Neural cell (in vitro differentiated cells): Measurements from ENCODE around the gene C11orf54. TPM values are rescaled to one million over a fixed set of nuclear protein-coding genes. Genes with fewer than 3 reads are reported as not detected.

Source experiments
- H2AFZ ChIP-seq: fragments of 200-600, 300-800 bp; sonication (generic), shearing (Covaris generic); 2 replicates; pipeline ENCODE4 v1.6.0; 2014; ENCODE audit warnings: low read depth, mild to moderate bottlenecking, antibody characterized with exemption, low read length, moderate library complexity
- H3F3A ChIP-seq: fragments of 200-600 bp; shearing (Covaris generic); 2 replicates; pipeline ENCODE4 v1.6.1; 2016; ENCODE audit warnings: mild to moderate bottlenecking, moderate library complexity, mixed read lengths, antibody characterized with exemption, low read length; ENCODE audit not compliant: insufficient read depth, poor library complexity, severe bottlenecking
- H3K27ac ChIP-seq: fragments of 200-600, 300-800 bp; sonication (generic), shearing (Covaris generic); 2 replicates; pipeline ENCODE4 v1.5.1; 2014; ENCODE audit warnings: mild to moderate bottlenecking, low read length, moderate library complexity
- H3K27me3 ChIP-seq: fragments of 300-800, 200-600 bp; sonication (generic), shearing (Covaris generic); 2 replicates; pipeline ENCODE4 v1.6.0; 2014; ENCODE audit warnings: mild to moderate bottlenecking, low read depth, low read length, moderate library complexity; ENCODE audit not compliant: insufficient read depth
- H3K36me3 ChIP-seq: fragments of 300-800, 200-600 bp; sonication (generic), shearing (Covaris generic); 2 replicates; pipeline ENCODE4 v1.5.1; 2014; ENCODE audit warnings: mild to moderate bottlenecking, antibody characterized with exemption, low read length, moderate library complexity; ENCODE audit not compliant: insufficient read depth
- H3K4me2 ChIP-seq: fragments of 300-800, 200-600 bp; sonication (generic), shearing (Covaris generic); 2 replicates; pipeline ENCODE4 v1.6.0; 2014; ENCODE audit warnings: mild to moderate bottlenecking, low read length
- H3K4me3 ChIP-seq: fragments of 300-800, 200-600 bp; sonication (generic), shearing (Covaris generic); 2 replicates; pipeline ENCODE4 v1.5.1; 2014; ENCODE audit warnings: mild to moderate bottlenecking, low read length, moderate library complexity
- H3K79me2 ChIP-seq: fragments of 200-600 bp; shearing (Covaris generic); replicated peaks from 2 replicates; pipeline ENCODE4 v1.6.0; 2014; ENCODE audit warnings: mild to moderate bottlenecking, low read length, moderate library complexity; ENCODE audit not compliant: insufficient read depth
- H3K9ac ChIP-seq: fragments of 300-800, 200-600 bp; sonication (generic), shearing (Covaris generic); 2 replicates; pipeline ENCODE4 v1.6.1; 2016; ENCODE audit warnings: mild to moderate bottlenecking, low read length, mixed read lengths
- H3K9me2 ChIP-seq: fragments of 200-600 bp; shearing (Covaris generic); 2 replicates; pipeline ENCODE4 v1.6.1; 2016; ENCODE audit warnings: mild to moderate bottlenecking, low read length, mixed read lengths; ENCODE audit not compliant: insufficient read depth
- H3K9me3 ChIP-seq: fragments of 200-600, 300-800 bp; sonication (generic), shearing (Covaris generic); 2 replicates; pipeline ENCODE4 v1.6.1; 2016; ENCODE audit warnings: mild to moderate bottlenecking, mixed run types, low read length, moderate library complexity, mixed read lengths
- H4K20me1 ChIP-seq: fragments of 200-600 bp; shearing (Covaris generic); 2 replicates; pipeline ENCODE4 v1.6.1; 2016; ENCODE audit warnings: mild to moderate bottlenecking, mixed run types; ENCODE audit not compliant: insufficient read depth
- CTCF ChIP-seq: fragments of 450-650 bp; IDR thresholded peaks from 2 replicates; pipeline ENCODE4 v1.5.1; 2014; ENCODE audit warnings: antibody characterized with exemption, mild to moderate bottlenecking, moderate library complexity; ENCODE audit not compliant: poor library complexity, severe bottlenecking
- EP300 ChIP-seq: fragments of 450-650 bp; conservative IDR thresholded peaks from 2 replicates; pipeline ENCODE4 v1.6.1; 2014; ENCODE audit warnings: antibody characterized with exemption, mild to moderate bottlenecking, moderate library complexity; ENCODE audit not compliant: poor library complexity, severe bottlenecking
- EZH2 ChIP-seq: fragments of 200-600, 300-800 bp; shearing (Covaris generic), sonication (generic); IDR thresholded peaks from 2 replicates; pipeline ENCODE4 v1.6.1; 2014; ENCODE audit warnings: antibody characterized with exemption, low read length, borderline replicate concordance, mild to moderate bottlenecking; ENCODE audit not compliant: insufficient read depth, poor library complexity, severe bottlenecking
- MXI1 ChIP-seq: fragments of 450-650 bp; conservative IDR thresholded peaks from 2 replicates; pipeline ENCODE4 v1.6.1; 2014; ENCODE audit warnings: antibody characterized with exemption, mild to moderate bottlenecking; ENCODE audit not compliant: poor library complexity, severe bottlenecking
- POLR2AphosphoS5 ChIP-seq: IDR thresholded peaks from 2 replicates; pipeline ENCODE4 v1.6.1; 2012
- RAD21 ChIP-seq: fragments of 450-650 bp; conservative IDR thresholded peaks from 2 replicates; pipeline ENCODE4 v1.6.1; 2014; ENCODE audit warnings: antibody characterized with exemption, mild to moderate bottlenecking, moderate library complexity
- REST ChIP-seq: IDR thresholded peaks from 2 replicates; pipeline ENCODE4 v1.6.1; 2012; ENCODE audit warnings: borderline replicate concordance
- SMC3 ChIP-seq: fragments of 450-650 bp; conservative IDR thresholded peaks from 2 replicates; pipeline ENCODE4 v1.6.1; 2014; ENCODE audit warnings: antibody characterized with exemption, mild to moderate bottlenecking, moderate library complexity; ENCODE audit not compliant: poor library complexity
- TAF1 ChIP-seq: IDR thresholded peaks from 2 replicates; pipeline ENCODE4 v1.6.1; 2012; ENCODE audit warnings: low read depth
- polyA plus RNA-seq: library from polyadenylated mRNA; depleted of rRNA; stranded (reverse); fragments of >200 nt; gene quantifications from 2 replicates; pipeline ENCODE4 v1.2.3, GENCODE V29; 2014

The C11orf54 gene
- polyA plus RNA-seq, 1 donor from 2014 or later, result 35.0 TPM

GRCh38 chr11:93730108-93731107, 11.1 kb upstream of the C11orf54 start:
- Histone ChIP-seq H3K79me2 (no peaks in the 10 kb centered on the region), H2AFZ (no peak overlapping the region), H3K36me3 (peaks cover 12% of the 10 kb centered on the region), H3K4me3 (no peak overlapping the region), H3K9me3 (no peaks in the 10 kb centered on the region), H3F3A (no peaks in the 10 kb centered on the region), H3K9me2 (no peaks in the 10 kb centered on the region), H3K4me2 (no peak overlapping the region), H3K27me3 (no peaks in the 10 kb centered on the region), H3K27ac (no peak overlapping the region), H4K20me1 (no peaks in the 10 kb centered on the region), H3K9ac (no peak overlapping the region)
- TF ChIP-seq TAF1 (no peak), REST (no peak), EP300 (no peak), CTCF (no peak), SMC3 (no peak), POLR2AphosphoS5 (no peak), MXI1 (no peak), RAD21 (no peak), EZH2 (no peak)

- Histone ChIP-seq H3K4me2 (no peak overlapping the region), H3K27ac (no peak overlapping the region), H3K36me3 (peaks cover 16% of the 10 kb centered on the region), H3K9me3 (no peaks in the 10 kb centered on the region), H3F3A (no peaks in the 10 kb centered on the region), H3K27me3 (no peaks in the 10 kb centered on the region), H3K9me2 (no peaks in the 10 kb centered on the region), H3K9ac (no peak overlapping the region), H3K79me2 (no peaks in the 10 kb centered on the region), H4K20me1 (no peaks in the 10 kb centered on the region), H2AFZ (no peak overlapping the region), H3K4me3 (no peak overlapping the region)
- TF ChIP-seq EP300 (no peak), MXI1 (no peak), REST (no peak), POLR2AphosphoS5 (no peak), EZH2 (no peak), RAD21 (no peak), TAF1 (no peak), SMC3 (no peak), CTCF (no peak)
Observed at GRCh38 chr11:93732237-93732892, 9.1 kb upstream of the C11orf54 start.
